ENCODE measurements around the gene IFITM1. TPM values are rescaled to one million over a fixed set of nuclear protein-coding genes. Genes with fewer than 3 reads are reported as not detected.

Gene IFITM1
- total and polyA plus RNA-seq, 9 of the 15 experiments (the other 6 are each of a cell fraction or from before 2014, with no cell fraction given), result 691 to 5,579 (median 974) TPM

- Histone ChIP-seq H3K79me2 (ENCODE audit: control insufficient read depth, insufficient read depth, low read length) (peaks cover 16% of the 10 kb centered on the region), H3K9ac (ENCODE audit: insufficient read depth in 1 of 2, low read depth in 2 of 2, low read length in 2 of 2) (no peak overlapping the region), H3K9me3 (replicated peaks; ENCODE audit: control insufficient read depth, insufficient read depth, low read depth, low read length) (no peaks in the 10 kb centered on the region; the same call in 1 of the 2 replicates), H3K27me3 (ENCODE audit: control insufficient read depth in 2 of 2, insufficient read depth in 2 of 2, low read length in 2 of 2) (no peaks in the 10 kb centered on the region), H3K4me2 (ENCODE audit: insufficient read depth, low read length) (no peak overlapping the region), H3K4me1 (replicated peaks in 1 of 2; ENCODE audit: control insufficient read depth in 2 of 2, insufficient read depth in 2 of 2, low read length in 2 of 2) (peaks cover 13 to 71% of the 10 kb centered on the region in 2 experiments; a peak in 4 of 5 replicates), H2AFZ (ENCODE audit: low read depth, low read length) (no peak overlapping the region), H3K36me3 (ENCODE audit: control insufficient read depth, insufficient read depth, low read length) (peaks cover 3% of the 10 kb centered on the region; the same call in 1 of the 3 replicates), H3K9me1 (ENCODE audit: control insufficient read depth, insufficient read depth, low read length) (no peaks in the 10 kb centered on the region), H3K27ac (ENCODE audit: extremely low read depth, low read depth, low read length) (no peak overlapping the region), H4K20me1 (replicated peaks; ENCODE audit: control insufficient read depth, insufficient read depth, low read length) (no peaks in the 10 kb centered on the region), H3K4me3 (no peak overlapping the region)
- DNase-seq (ENCODE audit: extremely low read depth in 1 of 4, low spot score in 3 of 4) (no peak), FAIRE-seq (no peak), ATAC-seq (no peak)
- ChIA-PET CTCF (ENCODE audit: low intra/inter-chr PET ratio) (no interaction called here), POLR2A (interaction anchor here (0.6 to 1.4 kb wide), 5 partner anchors 11 to 77 kb away, joined by 3 to 5 read pairs (median 3); partner anchors contain the start of genes BET1L and RIC8A)
- intact Hi-C loops (cut with micrococcal nuclease), result no loop called here
- WGBS (ENCODE audit: insufficient coverage, low coverage, missing lambda C conversion rate), result 76% methylated on average over 23 of the region's 23 CpGs
- no TSS peak for BruUV-seq (replicated peaks)
- in situ Hi-C loops (cut with MboI), result no loop called here
- TF ChIP-seq JUND (IDR thresholded peaks at IDR 0.05; ENCODE audit: borderline replicate concordance, low read depth, low read length) (no peak), JUND (tag; IDR thresholded peaks at IDR 0.05; ENCODE audit: borderline replicate concordance, low read depth, low read length) (no peak), MITF (IDR thresholded peaks at IDR 0.05) (no peak), ZNF12 (CRISPR knock-in tag; IDR thresholded peaks at IDR 0.05) (no peak), PRDM10 (IDR thresholded peaks at IDR 0.05; ENCODE audit: partially characterized antibody) (no peak), DACH1 (IDR thresholded peaks at IDR 0.05; ENCODE audit: partially characterized antibody) (no peak), KDM2B (CRISPR knock-in tag; IDR thresholded peaks at IDR 0.05) (no peak), FOXK2 (conservative IDR thresholded peaks at IDR 0.05 in 1 of 2, IDR thresholded peaks at IDR 0.05 in 1 of 2; ENCODE audit: low read depth in 2 of 2) (no peak), ZNF696 (CRISPR knock-in tag; conservative IDR thresholded peaks at IDR 0.05) (no peak), CHCHD3 (CRISPR knock-in tag; IDR thresholded peaks at IDR 0.05) (no peak), ZNF282 (CRISPR knock-in tag; IDR thresholded peaks at IDR 0.05) (no peak), PYGO2 (tag; IDR thresholded peaks at IDR 0.05) (no peak), RNF219 (CRISPR knock-in tag; IDR thresholded peaks at IDR 0.05) (no peak)
Measured at GRCh38 chr11:283405-284104, 30.3 kb upstream of the IFITM1 start.

Measured in K562 (cell line).